Measurements from ENCODE around the gene ZBTB8B.

Gene ZBTB8B

GRCh38 chr1:32509939-32510338 is 45.1 kb downstream of the ZBTB8B start:
- H3K4me3 ChIP-seq (ENCODE audit: low read depth, low read length), result no peak overlapping the region
- no peak for DNase-seq (ENCODE audit: low read depth)
- TF ChIP-seq CTCF (IDR thresholded peaks at IDR 0.05; ENCODE audit: insufficient read depth, low read depth, low read length, missing control alignments), result no peak

Measured in GM12865 (cell line).